ENCODE data around the gene PRKN.

The PRKN gene

DNA sequence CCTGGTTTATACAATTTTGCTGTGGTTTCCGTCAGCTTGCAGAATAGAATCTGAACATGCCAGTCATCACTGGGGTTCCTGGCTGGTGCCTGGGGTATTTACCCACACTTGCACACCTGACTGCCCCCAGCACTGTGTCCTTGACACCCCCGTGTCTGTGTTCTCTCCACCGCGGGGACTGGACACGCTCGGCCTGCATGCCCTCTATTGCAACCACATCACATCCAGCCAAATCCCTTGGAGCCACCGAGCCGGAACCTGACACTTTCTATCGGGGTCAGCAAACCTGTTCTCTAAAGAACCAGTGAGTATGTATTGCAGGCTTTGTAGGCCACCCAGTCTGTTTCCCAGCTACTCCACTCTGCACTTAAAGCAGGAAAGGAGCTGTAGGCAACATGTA lies 527.5 kb downstream of the PRKN start:
- no peak for ATAC-seq (ENCODE audit: insufficient read depth, low read depth)

DNA sequence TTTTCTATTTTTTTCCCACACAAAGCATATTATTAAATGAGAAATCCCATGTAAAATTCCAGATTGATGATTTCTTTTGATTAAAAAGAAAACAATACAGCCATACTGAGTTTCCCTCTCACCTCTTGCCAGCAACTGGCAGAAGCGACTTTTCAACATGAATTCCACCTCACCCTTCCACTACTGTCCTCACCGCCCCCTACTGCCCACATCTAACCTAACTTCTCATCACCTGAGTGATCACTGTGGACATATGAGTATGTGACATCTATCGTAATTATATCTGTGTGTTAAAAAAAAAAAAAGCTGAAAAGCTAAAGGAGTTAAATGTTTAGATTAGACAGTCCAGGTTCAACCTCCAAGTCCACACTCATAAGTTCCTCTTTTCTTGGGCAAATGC lies 528.6 kb downstream of the PRKN start:
- no peaks in the 10 kb centered on the region for H3K9me3 ChIP-seq (ENCODE audit: insufficient read depth, low read length, severe bottlenecking)
- H3K4me3 ChIP-seq (ENCODE audit: low read depth in 1 of 2, low read length in 2 of 2): no peak overlapping the region
- H3K27ac ChIP-seq (ENCODE audit: low read length): no peak overlapping the region
- H3K4me1 ChIP-seq (ENCODE audit: insufficient read depth, low read length): no peaks in the 10 kb centered on the region
- no peak overlapping the region for H2AFZ ChIP-seq (ENCODE audit: low read depth, low read length)
- ATAC-seq (ENCODE audit: insufficient read depth, low read depth): no peak
- no peak overlapping the region for H3K9ac ChIP-seq (ENCODE audit: low read depth, low read length)
- no peak overlapping the region for H3K4me2 ChIP-seq (ENCODE audit: insufficient read depth, low read length)
- DNase-seq: no peak
- H3K27me3 ChIP-seq (ENCODE audit: insufficient read depth, low read length, poor library complexity): no peaks in the 10 kb centered on the region
- no peaks in the 10 kb centered on the region for H3K79me2 ChIP-seq (ENCODE audit: insufficient read depth, low read length)
- TF ChIP-seq, protein P1, sequence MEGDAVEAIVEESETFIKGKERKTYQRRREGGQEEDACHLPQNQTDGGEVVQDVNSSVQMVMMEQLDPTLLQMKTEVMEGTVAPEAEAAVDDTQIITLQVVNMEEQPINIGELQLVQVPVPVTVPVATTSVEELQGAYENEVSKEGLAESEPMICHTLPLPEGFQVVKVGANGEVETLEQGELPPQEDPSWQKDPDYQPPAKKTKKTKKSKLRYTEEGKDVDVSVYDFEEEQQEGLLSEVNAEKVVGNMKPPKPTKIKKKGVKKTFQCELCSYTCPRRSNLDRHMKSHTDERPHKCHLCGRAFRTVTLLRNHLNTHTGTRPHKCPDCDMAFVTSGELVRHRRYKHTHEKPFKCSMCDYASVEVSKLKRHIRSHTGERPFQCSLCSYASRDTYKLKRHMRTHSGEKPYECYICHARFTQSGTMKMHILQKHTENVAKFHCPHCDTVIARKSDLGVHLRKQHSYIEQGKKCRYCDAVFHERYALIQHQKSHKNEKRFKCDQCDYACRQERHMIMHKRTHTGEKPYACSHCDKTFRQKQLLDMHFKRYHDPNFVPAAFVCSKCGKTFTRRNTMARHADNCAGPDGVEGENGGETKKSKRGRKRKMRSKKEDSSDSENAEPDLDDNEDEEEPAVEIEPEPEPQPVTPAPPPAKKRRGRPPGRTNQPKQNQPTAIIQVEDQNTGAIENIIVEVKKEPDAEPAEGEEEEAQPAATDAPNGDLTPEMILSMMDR (IDR thresholded peaks at IDR 0.05; ENCODE audit: borderline replicate concordance, extremely low read depth, low read length, poor library complexity, severe bottlenecking): no peak
- TF ChIP-seq EZH2 (IDR thresholded peaks at IDR 0.05; ENCODE audit: borderline replicate concordance, low read depth, low read length, severe bottlenecking): no peak
- no peaks in the 10 kb centered on the region for H3K36me3 ChIP-seq (ENCODE audit: insufficient read depth, low read length)
- no peaks in the 10 kb centered on the region for H4K20me1 ChIP-seq (ENCODE audit: insufficient read depth, low read length)

More for the DNA sequence above, 527.5 kb downstream of the PRKN start:
- no peak overlapping the region for H3K4me3 ChIP-seq (ENCODE audit: low read depth in 1 of 2, low read length in 2 of 2)
- no peaks in the 10 kb centered on the region for H3K36me3 ChIP-seq (ENCODE audit: insufficient read depth, low read length)
- no peaks in the 10 kb centered on the region for H4K20me1 ChIP-seq (ENCODE audit: insufficient read depth, low read length)
- DNase-seq: no peak
- H2AFZ ChIP-seq (ENCODE audit: low read depth, low read length): no peak overlapping the region
- H3K79me2 ChIP-seq (ENCODE audit: insufficient read depth, low read length): no peaks in the 10 kb centered on the region
- H3K9me3 ChIP-seq (ENCODE audit: insufficient read depth, low read length, severe bottlenecking): no peaks in the 10 kb centered on the region
- no peak for TF ChIP-seq EZH2 (IDR thresholded peaks at IDR 0.05; ENCODE audit: borderline replicate concordance, low read depth, low read length, severe bottlenecking)
- TF ChIP-seq, protein P1 (IDR thresholded peaks at IDR 0.05; ENCODE audit: borderline replicate concordance, extremely low read depth, low read length, poor library complexity, severe bottlenecking): no peak
- H3K27me3 ChIP-seq (ENCODE audit: insufficient read depth, low read length, poor library complexity): no peaks in the 10 kb centered on the region
- H3K27ac ChIP-seq (ENCODE audit: low read length): no peak overlapping the region
- H3K4me1 ChIP-seq (ENCODE audit: insufficient read depth, low read length): no peaks in the 10 kb centered on the region
- H3K4me2 ChIP-seq (ENCODE audit: insufficient read depth, low read length): no peak overlapping the region
- no peak overlapping the region for H3K9ac ChIP-seq (ENCODE audit: low read depth, low read length)

DNA sequence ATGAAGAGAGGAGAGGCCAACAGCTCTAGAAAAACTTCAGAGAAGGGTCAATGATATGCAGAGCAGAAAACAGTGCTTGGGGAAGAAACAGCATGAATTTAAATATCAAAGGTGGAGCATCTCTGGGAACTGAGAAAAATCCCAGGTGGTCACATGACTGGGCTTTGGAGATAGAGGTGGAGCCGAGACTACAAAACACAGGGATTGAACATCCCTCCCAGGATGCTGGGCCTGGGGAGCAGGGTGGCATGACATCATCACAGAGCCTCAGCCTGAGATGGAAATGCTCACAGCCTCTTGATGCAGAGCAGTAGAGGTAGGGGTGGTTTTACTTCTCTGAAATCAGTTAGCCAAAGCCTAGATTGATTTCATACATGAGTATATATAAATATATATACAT lies 529.5 kb downstream of the PRKN start:
- Histone ChIP-seq H2AFZ (ENCODE audit: low read depth, low read length) (no peak overlapping the region), H3K27me3 (ENCODE audit: insufficient read depth, low read length, poor library complexity) (no peaks in the 10 kb centered on the region), H3K9me3 (ENCODE audit: insufficient read depth, low read length, severe bottlenecking) (no peaks in the 10 kb centered on the region), H3K4me3 (ENCODE audit: low read depth in 1 of 2, low read length in 2 of 2) (no peak overlapping the region), H3K36me3 (ENCODE audit: insufficient read depth, low read length) (no peaks in the 10 kb centered on the region), H3K4me1 (ENCODE audit: insufficient read depth, low read length) (no peaks in the 10 kb centered on the region), H3K27ac (ENCODE audit: low read length) (no peak overlapping the region), H3K79me2 (ENCODE audit: insufficient read depth, low read length) (no peaks in the 10 kb centered on the region), H4K20me1 (ENCODE audit: insufficient read depth, low read length) (no peaks in the 10 kb centered on the region), H3K9ac (ENCODE audit: low read depth, low read length) (no peak overlapping the region), H3K4me2 (ENCODE audit: insufficient read depth, low read length) (no peak overlapping the region)
- DNase-seq: no peak
- TF ChIP-seq, protein P1 (IDR thresholded peaks at IDR 0.05; ENCODE audit: borderline replicate concordance, extremely low read depth, low read length, poor library complexity, severe bottlenecking): no peak
- no peak for TF ChIP-seq EZH2 (IDR thresholded peaks at IDR 0.05; ENCODE audit: borderline replicate concordance, low read depth, low read length, severe bottlenecking)
- no peak for ATAC-seq (ENCODE audit: insufficient read depth, low read depth)

DNA sequence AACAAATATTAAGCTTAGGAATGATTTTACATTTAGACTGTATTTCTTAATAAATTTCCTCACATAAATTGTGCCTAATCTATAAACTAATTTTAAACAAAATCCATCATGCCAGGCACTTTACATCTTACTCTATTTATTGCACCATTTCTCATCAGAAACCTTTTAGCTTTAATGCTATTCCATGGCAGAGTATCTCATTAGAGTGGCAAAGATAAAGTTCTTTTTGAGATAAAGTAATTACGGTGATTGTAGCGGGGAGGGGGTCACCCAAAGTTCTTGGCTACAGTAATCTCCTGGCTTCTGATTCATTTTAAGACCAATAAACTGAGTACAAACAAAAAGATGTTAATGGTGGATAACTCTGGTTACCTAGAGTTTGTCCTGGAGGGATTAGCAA lies 532.1 kb downstream of the PRKN start:
- Histone ChIP-seq H3K27ac (ENCODE audit: low read length) (no peak overlapping the region), H3K79me2 (ENCODE audit: insufficient read depth, low read length) (no peaks in the 10 kb centered on the region), H3K9me3 (ENCODE audit: insufficient read depth, low read length, severe bottlenecking) (no peaks in the 10 kb centered on the region), H3K9ac (ENCODE audit: low read depth, low read length) (no peak overlapping the region), H3K4me3 (ENCODE audit: low read depth in 1 of 2, low read length in 2 of 2) (no peak overlapping the region), H3K4me2 (ENCODE audit: insufficient read depth, low read length) (no peak overlapping the region), H2AFZ (ENCODE audit: low read depth, low read length) (no peak overlapping the region), H4K20me1 (ENCODE audit: insufficient read depth, low read length) (no peaks in the 10 kb centered on the region), H3K4me1 (ENCODE audit: insufficient read depth, low read length) (no peaks in the 10 kb centered on the region), H3K27me3 (ENCODE audit: insufficient read depth, low read length, poor library complexity) (no peaks in the 10 kb centered on the region), H3K36me3 (ENCODE audit: insufficient read depth, low read length) (no peaks in the 10 kb centered on the region)
- DNase-seq (no peak), ATAC-seq (ENCODE audit: insufficient read depth, low read depth) (no peak)
- TF ChIP-seq, protein P1 (IDR thresholded peaks at IDR 0.05; ENCODE audit: borderline replicate concordance, extremely low read depth, low read length, poor library complexity, severe bottlenecking): no peak
- TF ChIP-seq EZH2 (IDR thresholded peaks at IDR 0.05; ENCODE audit: borderline replicate concordance, low read depth, low read length, severe bottlenecking): no peak

Data from DND-41 (cell line).